ENCODE results near the gene HTR5A. TPM values are rescaled to one million over a fixed set of nuclear protein-coding genes. Genes with fewer than 3 reads are reported as not detected.

Gene HTR5A
- total RNA-seq, 1 donor from 2014 or later = 0.08 TPM

GRCh38 chr7:155038335-155038734 lies 31.8 kb upstream of the HTR5A start:
- TF ChIP-seq CTCF (IDR thresholded peaks at IDR 0.05; ENCODE audit: unreplicated experiment) = no peak
- H3K9me3 Mint-ChIP-seq (ENCODE audit: unreplicated experiment) = no peaks in the 10 kb centered on the region
- H3K4me3 Mint-ChIP-seq (ENCODE audit: unreplicated experiment) = no peak overlapping the region
- no peak overlapping the region for H3K27ac Mint-ChIP-seq (ENCODE audit: unreplicated experiment)
- H3K27me3 Mint-ChIP-seq (ENCODE audit: unreplicated experiment) = peaks cover 5% of the 10 kb centered on the region
- H3K36me3 Mint-ChIP-seq (ENCODE audit: low read depth, unreplicated experiment) = no peaks in the 10 kb centered on the region
- no peaks in the 10 kb centered on the region for H3K4me1 Mint-ChIP-seq (ENCODE audit: unreplicated experiment)
- no peak for DNase-seq (ENCODE audit: low spot score)

- H3K9me3 Mint-ChIP-seq (ENCODE audit: unreplicated experiment) = no peaks in the 10 kb centered on the region
- H3K4me1 Mint-ChIP-seq (ENCODE audit: unreplicated experiment) = no peaks in the 10 kb centered on the region
- peaks cover 4% of the 10 kb centered on the region for H3K27me3 Mint-ChIP-seq (ENCODE audit: unreplicated experiment)
- H3K36me3 Mint-ChIP-seq (ENCODE audit: low read depth, unreplicated experiment) = no peaks in the 10 kb centered on the region
- no peak overlapping the region for H3K27ac Mint-ChIP-seq (ENCODE audit: unreplicated experiment)
- H3K4me3 Mint-ChIP-seq (ENCODE audit: unreplicated experiment) = no peak overlapping the region
- TF ChIP-seq CTCF (IDR thresholded peaks at IDR 0.05; ENCODE audit: unreplicated experiment) = no peak
- no peak for DNase-seq (ENCODE audit: low spot score)
Observed at GRCh38 chr7:155043756-155044155, 26.4 kb upstream of the HTR5A start.

GRCh38 chr7:155048006-155048405 lies 22.1 kb upstream of the HTR5A start:
- H3K4me3 Mint-ChIP-seq (ENCODE audit: unreplicated experiment) = no peak overlapping the region
- H3K9me3 Mint-ChIP-seq (ENCODE audit: unreplicated experiment) = no peaks in the 10 kb centered on the region
- H3K27ac Mint-ChIP-seq (ENCODE audit: unreplicated experiment) = no peak overlapping the region
- no peaks in the 10 kb centered on the region for H3K27me3 Mint-ChIP-seq (ENCODE audit: unreplicated experiment)
- H3K4me1 Mint-ChIP-seq (ENCODE audit: unreplicated experiment) = no peaks in the 10 kb centered on the region
- no peaks in the 10 kb centered on the region for H3K36me3 Mint-ChIP-seq (ENCODE audit: low read depth, unreplicated experiment)
- TF ChIP-seq CTCF (IDR thresholded peaks at IDR 0.05; ENCODE audit: unreplicated experiment) = no peak
- no peak for DNase-seq (ENCODE audit: low spot score)

DNA sequence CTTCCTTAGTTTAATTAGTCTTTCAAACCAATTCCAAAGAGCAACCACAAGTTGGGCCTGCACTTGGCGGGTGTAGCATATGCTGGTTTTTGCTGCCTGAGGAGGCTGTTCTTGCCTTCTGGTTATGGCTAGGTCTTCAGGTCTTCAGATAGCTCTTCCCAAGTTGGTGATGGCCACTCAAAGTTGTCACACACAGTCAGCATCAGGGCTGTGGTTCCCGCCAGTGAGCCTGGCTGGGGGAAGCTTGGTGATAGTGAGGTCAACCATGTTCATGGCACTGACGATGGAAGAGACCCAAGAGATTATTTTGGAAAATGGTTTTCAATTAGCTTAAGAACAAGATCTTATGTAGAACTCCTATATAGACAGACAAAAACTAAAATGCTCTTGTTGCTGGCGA lies 18.8 kb upstream of the HTR5A start:
- DNase-seq (ENCODE audit: low spot score) = no peak
- Mint-ChIP-seq H3K27ac (ENCODE audit: unreplicated experiment) (no peak overlapping the region), H3K27me3 (ENCODE audit: unreplicated experiment) (no peaks in the 10 kb centered on the region), H3K4me3 (ENCODE audit: unreplicated experiment) (no peak overlapping the region), H3K9me3 (ENCODE audit: unreplicated experiment) (no peaks in the 10 kb centered on the region), H3K4me1 (ENCODE audit: unreplicated experiment) (no peaks in the 10 kb centered on the region), H3K36me3 (ENCODE audit: low read depth, unreplicated experiment) (no peaks in the 10 kb centered on the region)
- no peak for TF ChIP-seq CTCF (IDR thresholded peaks at IDR 0.05; ENCODE audit: unreplicated experiment)

GRCh38 chr7:155053002-155053401 lies 17.1 kb upstream of the HTR5A start:
- no peaks in the 10 kb centered on the region for H3K4me1 Mint-ChIP-seq (ENCODE audit: unreplicated experiment)
- TF ChIP-seq CTCF (IDR thresholded peaks at IDR 0.05; ENCODE audit: unreplicated experiment) = no peak
- H3K36me3 Mint-ChIP-seq (ENCODE audit: low read depth, unreplicated experiment) = no peaks in the 10 kb centered on the region
- no peak overlapping the region for H3K4me3 Mint-ChIP-seq (ENCODE audit: unreplicated experiment)
- H3K27me3 Mint-ChIP-seq (ENCODE audit: unreplicated experiment) = no peaks in the 10 kb centered on the region
- no peak for DNase-seq (ENCODE audit: low spot score)
- no peaks in the 10 kb centered on the region for H3K9me3 Mint-ChIP-seq (ENCODE audit: unreplicated experiment)
- H3K27ac Mint-ChIP-seq (ENCODE audit: unreplicated experiment) = no peak overlapping the region

All from endothelial cell (in vitro differentiated cells).